Measurements from ENCODE around the gene SEMA4C.

The SEMA4C gene

GRCh38 chr2:96841701-96842495 lies 28.0 kb downstream of the SEMA4C start:
- no peak for TF ChIP-seq CTCF (IDR thresholded peaks at IDR 0.05; ENCODE audit: extremely low read depth, missing control alignments)
- no peak for DNase-seq (ENCODE audit: low spot score)

- TF ChIP-seq CTCF (IDR thresholded peaks at IDR 0.05; ENCODE audit: extremely low read depth, missing control alignments) = no peak
These were observed 29.7 kb downstream of the SEMA4C start for GRCh38 chr2:96839875-96840850.

GRCh38 chr2:96839293-96839874 lies 30.5 kb downstream of the SEMA4C start:
- TF ChIP-seq CTCF (IDR thresholded peaks at IDR 0.05; ENCODE audit: extremely low read depth, missing control alignments) = no peak
- peak; percentile 55 for DNase-seq (ENCODE audit: low spot score)

More at GRCh38 chr2:96839875-96840850, 29.7 kb downstream of the SEMA4C start:
- no peak for DNase-seq (ENCODE audit: low spot score)

DNA sequence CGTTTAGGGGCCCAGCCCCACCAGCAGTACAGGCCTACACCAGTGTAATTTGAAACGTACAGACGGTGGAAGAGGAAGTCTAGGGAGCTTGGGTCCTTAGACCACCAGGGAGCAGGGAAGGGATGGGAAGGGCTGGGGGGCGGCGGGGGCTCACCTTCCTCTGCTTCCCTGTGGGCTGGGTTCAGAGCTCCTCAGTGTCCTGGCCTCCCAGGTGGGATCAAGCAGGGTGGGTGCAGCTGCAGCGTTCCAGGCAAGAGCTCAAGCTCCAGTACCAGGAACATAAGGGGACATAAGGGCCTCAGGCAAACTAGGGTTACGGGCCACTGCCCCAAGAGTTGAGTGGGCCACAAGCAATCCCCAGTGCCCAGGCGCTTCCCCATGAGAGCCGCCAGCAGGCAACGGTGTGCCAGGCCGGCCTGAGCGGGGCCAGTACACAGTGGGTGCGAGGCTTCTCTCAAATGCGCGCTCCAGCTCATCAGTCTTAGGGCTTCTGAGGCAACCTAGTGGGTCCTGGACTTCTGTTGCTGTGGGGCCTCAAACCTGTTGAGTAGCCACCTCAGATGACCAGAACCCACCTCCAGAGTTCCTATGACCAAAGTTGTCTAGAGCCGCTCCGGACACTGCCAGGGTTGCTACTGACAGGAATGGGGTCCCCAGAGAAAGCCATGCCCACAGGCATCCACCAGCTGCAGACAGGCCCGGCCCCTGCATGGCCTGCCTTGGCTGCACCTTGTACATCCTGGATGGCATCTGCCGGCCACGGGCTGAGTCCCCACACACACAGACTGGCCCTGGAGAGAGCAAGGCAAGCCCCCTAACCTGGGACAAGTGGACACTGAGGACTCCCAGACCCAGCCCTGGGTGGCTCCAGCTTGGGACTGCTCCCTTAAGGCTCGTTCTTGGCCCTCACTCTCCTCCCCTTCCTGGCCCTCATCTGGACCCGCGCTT lies 31.3 kb downstream of the SEMA4C start:
- DNase-seq (ENCODE audit: low spot score) = no peak
- no peak for TF ChIP-seq CTCF (IDR thresholded peaks at IDR 0.05; ENCODE audit: extremely low read depth, missing control alignments)

DNA sequence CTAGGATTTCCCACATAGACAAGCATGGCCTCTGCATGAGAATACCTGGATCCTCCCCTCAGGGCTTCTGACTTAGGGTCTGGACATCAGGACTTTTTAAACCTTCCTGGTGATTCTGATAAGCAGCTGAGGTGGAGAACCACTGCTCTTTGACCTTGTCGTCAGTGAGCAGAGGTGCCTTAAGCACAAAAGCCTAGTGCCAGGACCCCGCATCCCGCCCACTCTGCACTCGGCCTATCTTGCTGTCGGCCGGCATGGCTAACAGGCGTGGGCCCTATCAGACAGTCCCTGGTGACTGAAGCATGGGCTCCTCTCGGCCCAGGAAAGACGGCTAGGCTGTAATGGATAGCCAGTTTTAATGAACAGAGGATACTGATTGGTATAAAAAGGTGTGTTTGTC lies 32.3 kb downstream of the SEMA4C start:
- no peak for TF ChIP-seq CTCF (IDR thresholded peaks at IDR 0.05; ENCODE audit: extremely low read depth, missing control alignments)
- DNase-seq (ENCODE audit: low spot score) = no peak

DNA sequence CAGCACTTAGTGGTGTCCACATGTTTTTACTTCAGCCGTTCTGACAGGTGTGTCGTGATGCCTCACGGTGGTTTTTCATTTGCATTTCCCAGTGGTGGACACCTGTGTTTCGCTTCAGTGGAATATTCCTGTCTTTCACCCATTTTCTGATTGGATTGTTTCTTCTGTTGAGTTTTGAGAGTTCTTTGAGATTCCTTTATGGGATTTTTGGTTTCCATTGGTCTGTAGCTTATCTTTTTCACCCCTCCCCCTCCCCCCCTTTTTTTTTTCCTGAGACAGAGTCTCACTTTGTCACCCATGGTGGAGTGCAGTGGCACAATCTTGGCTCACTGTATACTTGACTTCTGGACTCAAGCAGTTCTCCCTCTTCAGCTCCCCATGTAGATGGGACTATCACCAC lies 34.0 kb downstream of the SEMA4C start:
- no peak for TF ChIP-seq CTCF (IDR thresholded peaks at IDR 0.05; ENCODE audit: extremely low read depth, missing control alignments)
- no peak for DNase-seq (ENCODE audit: low spot score)
